GM12878 (cell line): ENCODE measurements around the gene LARP4B.

Experiments used
- CHD4 ChIP-seq: fragments of 200-600 bp; sonication (generic); IDR thresholded peaks from 2 replicates; pipeline ENCODE4 v1.6.1; 2016; ENCODE audit warnings: mild to moderate bottlenecking
- EZH2 ChIP-seq: IDR thresholded peaks from 2 replicates; pipeline ENCODE4 v1.6.1; 2012; ENCODE audit warnings: low read depth, mild to moderate bottlenecking, control low read depth, inconsistent platforms, low read length, borderline replicate concordance; ENCODE audit not compliant: control insufficient read depth
- MTA3 ChIP-seq: IDR thresholded peaks from 2 replicates; pipeline ENCODE4 v1.6.1; 2012; ENCODE audit warnings: low read length, inconsistent platforms, borderline replicate concordance
- SIN3A ChIP-seq: IDR thresholded peaks from 2 replicates; pipeline ENCODE4 v1.6.1; 2012; ENCODE audit warnings: low read depth, low read length, improper control_type of control experiment
- TF ChIP-seq, protein P1 (sequence below): IDR thresholded peaks from 2 replicates; pipeline ENCODE4 v1.6.1; 2012; ENCODE audit warnings: mild to moderate bottlenecking, low read depth, low read length

DNA sequence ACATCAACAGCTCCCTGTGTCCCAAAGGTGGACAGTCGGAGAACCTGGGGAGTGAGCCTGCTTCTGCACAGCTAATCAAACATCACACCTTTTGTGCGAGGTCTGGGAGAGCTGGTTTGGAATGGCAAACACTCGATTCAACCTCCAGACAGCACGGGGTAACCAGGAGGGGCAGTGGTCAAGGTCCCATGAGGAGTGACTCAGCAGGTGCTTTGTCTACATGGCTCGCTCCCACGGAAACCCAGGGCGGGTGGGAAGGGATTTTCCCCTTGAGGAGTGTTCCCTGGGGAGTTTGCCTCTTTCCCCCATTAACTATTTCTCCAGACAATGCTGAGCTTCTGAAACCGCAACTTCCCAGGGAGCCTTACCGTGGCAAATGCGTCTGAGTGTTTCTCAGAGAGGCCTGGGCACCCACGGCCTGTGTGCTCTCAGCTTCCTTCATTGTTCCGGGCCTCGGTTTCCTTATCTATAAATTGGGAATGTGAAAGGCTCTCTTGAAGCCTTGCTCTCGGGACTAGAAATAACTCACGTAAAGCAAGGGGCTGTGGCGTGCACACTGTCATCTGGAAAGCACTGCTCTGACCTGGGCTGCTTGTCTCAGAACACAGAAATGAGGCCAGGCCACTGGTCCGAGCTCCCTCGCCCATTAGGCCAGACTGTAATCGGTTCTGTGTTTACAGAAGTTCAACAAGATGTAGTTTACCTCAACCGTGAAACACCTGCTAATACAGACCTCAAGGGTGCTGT lies 42.7 kb upstream of the LARP4B start:
- TF ChIP-seq CHD4: no peak
- TF ChIP-seq, protein P1, sequence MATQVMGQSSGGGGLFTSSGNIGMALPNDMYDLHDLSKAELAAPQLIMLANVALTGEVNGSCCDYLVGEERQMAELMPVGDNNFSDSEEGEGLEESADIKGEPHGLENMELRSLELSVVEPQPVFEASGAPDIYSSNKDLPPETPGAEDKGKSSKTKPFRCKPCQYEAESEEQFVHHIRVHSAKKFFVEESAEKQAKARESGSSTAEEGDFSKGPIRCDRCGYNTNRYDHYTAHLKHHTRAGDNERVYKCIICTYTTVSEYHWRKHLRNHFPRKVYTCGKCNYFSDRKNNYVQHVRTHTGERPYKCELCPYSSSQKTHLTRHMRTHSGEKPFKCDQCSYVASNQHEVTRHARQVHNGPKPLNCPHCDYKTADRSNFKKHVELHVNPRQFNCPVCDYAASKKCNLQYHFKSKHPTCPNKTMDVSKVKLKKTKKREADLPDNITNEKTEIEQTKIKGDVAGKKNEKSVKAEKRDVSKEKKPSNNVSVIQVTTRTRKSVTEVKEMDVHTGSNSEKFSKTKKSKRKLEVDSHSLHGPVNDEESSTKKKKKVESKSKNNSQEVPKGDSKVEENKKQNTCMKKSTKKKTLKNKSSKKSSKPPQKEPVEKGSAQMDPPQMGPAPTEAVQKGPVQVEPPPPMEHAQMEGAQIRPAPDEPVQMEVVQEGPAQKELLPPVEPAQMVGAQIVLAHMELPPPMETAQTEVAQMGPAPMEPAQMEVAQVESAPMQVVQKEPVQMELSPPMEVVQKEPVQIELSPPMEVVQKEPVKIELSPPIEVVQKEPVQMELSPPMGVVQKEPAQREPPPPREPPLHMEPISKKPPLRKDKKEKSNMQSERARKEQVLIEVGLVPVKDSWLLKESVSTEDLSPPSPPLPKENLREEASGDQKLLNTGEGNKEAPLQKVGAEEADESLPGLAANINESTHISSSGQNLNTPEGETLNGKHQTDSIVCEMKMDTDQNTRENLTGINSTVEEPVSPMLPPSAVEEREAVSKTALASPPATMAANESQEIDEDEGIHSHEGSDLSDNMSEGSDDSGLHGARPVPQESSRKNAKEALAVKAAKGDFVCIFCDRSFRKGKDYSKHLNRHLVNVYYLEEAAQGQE: no peak
- no peak for TF ChIP-seq EZH2
- TF ChIP-seq SIN3A: no peak
- no peak for TF ChIP-seq MTA3
